K562 (cell line): ENCODE measurements around the gene CDCA7L. TPM values are rescaled to one million over a fixed set of nuclear protein-coding genes. Genes with fewer than 3 reads are reported as not detected.

Experiments
- ATAC-seq: fragments of 200-7000 bp; cut with Tn5 transposase; 3 replicates; pipeline ENCODE4 v1.9.1; 2020; ENCODE audit warnings: moderate library complexity
- BruUV-seq: library from RNA; stranded (reverse); fragments of 400-500 nt; replicated peaks from 2 replicates; lab custom pipeline; 2021; lab: Mats Ljungman, UMichigan
- CTCF ChIA-PET: fragments of 300-600 bp; formaldehyde crosslinking; extraction: SDS; loops from one replicate; lab custom pipeline; 2021; ENCODE audit warnings: low intra/inter-chr PET ratio; lab: Yijun Ruan, JAX
- POLR2A ChIA-PET: fragments of 300-600, 350-650 bp; sonication (Branson Sonifier 250); formaldehyde crosslinking; extraction: SDS; loops from one replicate; lab custom pipeline; 2021; ENCODE audit warnings: antibody characterized with exemption, inconsistent platforms; lab: Yijun Ruan, JAX
- DNase-seq, 4 experiments: peaks; one replicate each; pipeline versions ENCODE4 v3.0.0 to v3.0.0-alpha.2; 2011 to 2018; ENCODE audit warnings: low spot score in 3 of 4, mixed read lengths in 3 of 4; ENCODE audit errors: extremely low read depth in 1 of 4
- FAIRE-seq: peaks from 2 replicates; lab custom pipeline; 2011; peaks lifted over from hg19 to GRCh38; lab: Jason Lieb, UNC
- H2AFZ ChIP-seq: 2 replicates; pipeline ENCODE4 v1.6.0; 2011; ENCODE audit warnings: low read depth, low read length, control low read depth, inconsistent platforms
- H3K27ac ChIP-seq: fragments of 200-600 bp; 3 replicates; pipeline ENCODE4 v1.8.0; 2011; ENCODE audit warnings: low read depth, mild to moderate bottlenecking, control low read depth, inconsistent platforms, low read length, moderate library complexity, mixed read lengths; ENCODE audit errors: extremely low read depth
- H3K27me3 ChIP-seq, 2 experiments: fragments of 300-600 bp in 1 of 2; 2 replicates in 1 of 2; 3 replicates in 1 of 2; pipeline versions ENCODE4 v1.6.0 to v1.8.0; 2011; ENCODE audit warnings: inconsistent platforms in 2 of 2, low read length in 2 of 2, mild to moderate bottlenecking in 1 of 2, mixed read lengths in 1 of 2, moderate library complexity in 1 of 2; ENCODE audit not compliant: control insufficient read depth in 2 of 2, insufficient read depth in 2 of 2
- H3K36me3 ChIP-seq: fragments of 300-600 bp; 3 replicates; pipeline ENCODE4 v1.8.0; 2011; ENCODE audit warnings: mild to moderate bottlenecking, low read length, inconsistent platforms; ENCODE audit not compliant: control insufficient read depth, insufficient read depth
- H3K4me1 ChIP-seq, 2 experiments: fragments of 200-600 bp in 1 of 2; replicated peaks in 1 of 2; 2 replicates in 1 of 2; 3 replicates in 1 of 2; pipeline versions ENCODE4 v1.5.1 to v1.8.0; 2011; ENCODE audit warnings: inconsistent platforms in 2 of 2, low read length in 2 of 2, mild to moderate bottlenecking in 1 of 2, mixed read lengths in 1 of 2, moderate library complexity in 1 of 2; ENCODE audit not compliant: control insufficient read depth in 2 of 2, insufficient read depth in 2 of 2
- H3K4me2 ChIP-seq: 2 replicates; pipeline ENCODE4 v1.6.1; 2011; ENCODE audit warnings: low read length, control low read depth, inconsistent platforms, mixed read lengths; ENCODE audit not compliant: insufficient read depth
- H3K4me3 ChIP-seq: fragments of 200-600 bp; sonication (generic), shearing (Covaris generic); 2 replicates; pipeline ENCODE4 v1.5.1; 2016; ENCODE audit warnings: control low read depth, inconsistent platforms
- H3K79me2 ChIP-seq: fragments of 200-600 bp; 3 replicates; pipeline ENCODE4 v1.8.0; 2011; ENCODE audit warnings: low read length, inconsistent platforms; ENCODE audit not compliant: control insufficient read depth, insufficient read depth
- H3K9ac ChIP-seq, 2 experiments: 2 replicates each; pipeline versions ENCODE4 v1.6.0 to v1.6.1; 2011; ENCODE audit warnings: low read depth in 2 of 2, low read length in 2 of 2, control low read depth in 1 of 2, inconsistent platforms in 1 of 2, mild to moderate bottlenecking in 1 of 2, mixed read lengths in 1 of 2; ENCODE audit not compliant: insufficient read depth in 1 of 2
- H3K9me1 ChIP-seq: one replicate; pipeline ENCODE4 v1.6.0; 2011; ENCODE audit warnings: inconsistent platforms, mild to moderate bottlenecking, low read length, moderate library complexity; ENCODE audit not compliant: control insufficient read depth, insufficient read depth
- H3K9me3 ChIP-seq: replicated peaks from 2 replicates; pipeline ENCODE4 v1.5.1; 2011; ENCODE audit warnings: low read depth, low read length, inconsistent platforms; ENCODE audit not compliant: control insufficient read depth, insufficient read depth
- H4K20me1 ChIP-seq: replicated peaks from 2 replicates; pipeline ENCODE4 v1.6.1; 2011; ENCODE audit warnings: low read length, inconsistent platforms, mixed read lengths; ENCODE audit not compliant: control insufficient read depth, insufficient read depth
- CTCFL ChIP-seq: IDR thresholded peaks from 2 replicates; pipeline ENCODE4 v1.6.1; 2011; ENCODE audit warnings: borderline replicate concordance, low read depth, mild to moderate bottlenecking, moderate library complexity, low read length; ENCODE audit not compliant: insufficient read depth, poor library complexity, severe bottlenecking
- E2F5 ChIP-seq: sonication (generic); formaldehyde crosslinking; IDR thresholded peaks from 2 replicates; pipeline ENCODE4 v1.8.0; 2022; ENCODE audit warnings: mild to moderate bottlenecking, missing genetic modification reagents
- HNRNPLL ChIP-seq: fragments of 200-400 bp; formaldehyde crosslinking; IDR thresholded peaks from 2 replicates; pipeline ENCODE4 v1.6.1; 2017; ENCODE audit warnings: low read length, low read depth, mild to moderate bottlenecking; ENCODE audit not compliant: poor library complexity, severe bottlenecking
- IRF9 ChIP-seq: fragments of 450-650 bp; IDR thresholded peaks from 2 replicates; pipeline ENCODE4 v1.6.1; 2016; ENCODE audit warnings: missing biosample characterization, missing genetic modification characterization
- L3MBTL2 ChIP-seq: fragments of 450-650 bp; IDR thresholded peaks from 2 replicates; pipeline ENCODE4 v1.6.1; 2016; ENCODE audit warnings: mild to moderate bottlenecking, moderate library complexity
- MAFG ChIP-seq: fragments of 450-650 bp; conservative IDR thresholded peaks from 2 replicates; pipeline ENCODE4 v1.6.1; 2016; ENCODE audit warnings: missing genetic modification characterization, missing compliant biosample characterization
- NKRF ChIP-seq: fragments of 450-650 bp; IDR thresholded peaks from 2 replicates; pipeline ENCODE4 v1.6.1; 2016; ENCODE audit warnings: borderline replicate concordance
- POLR3A ChIP-seq: IDR thresholded peaks from 2 replicates; pipeline ENCODE4 v1.6.1; 2011; ENCODE audit warnings: borderline replicate concordance, mild to moderate bottlenecking, moderate library complexity; ENCODE audit not compliant: insufficient read length, insufficient read depth; ENCODE audit errors: extremely low read depth
- PRPF4 ChIP-seq: fragments of 200-400 bp; formaldehyde crosslinking; IDR thresholded peaks from one replicate; pipeline ENCODE4 v1.6.1; 2017; ENCODE audit warnings: low read length, low read depth, mild to moderate bottlenecking; ENCODE audit not compliant: insufficient read depth, poor library complexity, severe bottlenecking
- RFX7 ChIP-seq: fragments of 250-450 bp; sonication (Bioruptor Pico); IDR thresholded peaks from 2 replicates; pipeline ENCODE4 v1.5.1; 2021; ENCODE audit warnings: mild to moderate bottlenecking
- SMC3 ChIP-seq: conservative IDR thresholded peaks from 2 replicates; pipeline ENCODE4 v1.6.1; 2011; ENCODE audit warnings: low read depth, low read length, improper control_type of control experiment; ENCODE audit not compliant: insufficient read depth
- STAG1 ChIP-seq: sonication (generic); formaldehyde crosslinking; IDR thresholded peaks from 2 replicates; pipeline ENCODE4 v1.5.0; 2020; ENCODE audit warnings: missing genetic modification reagents, borderline replicate concordance
- ZBTB1 ChIP-seq: sonication (generic); formaldehyde crosslinking; IDR thresholded peaks from 2 replicates; pipeline ENCODE4 v1.8.1; 2023; ENCODE audit warnings: missing genetic modification reagents, low read depth, mild to moderate bottlenecking, borderline replicate concordance
- WGBS: fragments of 100-300 bp; shearing (Covaris generic); methylation state at CpG from one replicate; pipeline ENCODE4 v1.1.6; 2016; ENCODE audit warnings: low coverage, mixed read lengths; ENCODE audit not compliant: insufficient coverage; ENCODE audit errors: missing lambda C conversion rate; 5-methylcytosine and 5-hydroxymethylcytosine counted together
- in situ Hi-C: fragments of 300-500 bp; cut with MboI; formaldehyde crosslinking; loops from 4 replicates; pipeline ENCODE4 v1.15.0; 2018; ENCODE audit warnings: inconsistent platforms, mixed read lengths
- intact Hi-C: fragments of 100-400 bp; cut with micrococcal nuclease; formaldehyde crosslinking; loops from 2 replicates; pipeline ENCODE4 v1.14.2; 2022
- polyA plus RNA-seq, 8 experiments: library from polyadenylated mRNA; depleted of rRNA in 4 of 8; stranded (reverse) in 5 of 8; unstranded in 3 of 8; fragments of >200 nt; fragmentation: Nextera tagmentation in 2 of 8; fragmentation: Illumina TruSeq in 1 of 8; extraction: Ambion mirVana in 2 of 8; extraction: Trizol in 1 of 8; gene quantifications; 2 replicates each; pipeline versions ENCODE4 v1.2.1 to v1.2.3, GENCODE V29; 2011 to 2014; ENCODE audit warnings: inconsistent platforms in 1 of 8, missing spikeins in 1 of 8
- total RNA-seq, 7 experiments: library from RNA; depleted of rRNA in 6 of 7; stranded (reverse); fragments of >200 nt in 6 of 7; fragmentation: Illumina TruSeq in 2 of 7; extraction: Trizol in 2 of 7; gene quantifications; 2 replicates each; pipeline versions ENCODE4 v1.2.1 to v1.2.3, GENCODE V29; 2011 to 2021; ENCODE audit warnings: low replicate concordance in 1 of 7

CDCA7L gene
- total and polyA plus RNA-seq, 9 of the 15 experiments (the other 6 are each of a cell fraction or from before 2014, with no cell fraction given), result 1.9 to 32.4 (median 3.1) TPM

- H3K27me3 ChIP-seq, result peaks cover 2 to 9% of the 10 kb centered on the region in 2 experiments; a peak in 2 of 5 replicates
- H3K79me2 ChIP-seq, result no peaks in the 10 kb centered on the region
- H3K4me1 ChIP-seq, result no peaks in the 10 kb centered on the region
- no peak overlapping the region for H2AFZ ChIP-seq
- no peak overlapping the region for H3K27ac ChIP-seq
- ChIA-PET POLR2A (no interaction called here), CTCF (no interaction called here)
- intact Hi-C loops, result no loop called here
- FAIRE-seq (no peak), ATAC-seq (no peak), DNase-seq (no peak)
- H3K4me3 ChIP-seq, result no peak overlapping the region
- WGBS, result 4% methylated on average over 8 of the region's 8 CpGs
- no peak overlapping the region for H3K4me2 ChIP-seq
- no peaks in the 10 kb centered on the region for H3K9me1 ChIP-seq
- no peaks in the 10 kb centered on the region for H3K36me3 ChIP-seq
- no peaks in the 10 kb centered on the region for H3K9me3 ChIP-seq
- no peak overlapping the region for H3K9ac ChIP-seq
- BruUV-seq, result no TSS peak
- in situ Hi-C loops, result no loop called here
- H4K20me1 ChIP-seq, result no peaks in the 10 kb centered on the region
- TF ChIP-seq NKRF (no peak), IRF9 (tag) (no peak), SMC3 (no peak), POLR3A (no peak), RFX7 (CRISPR knock-in tag) (no peak), HNRNPLL (no peak), ZBTB1 (CRISPR knock-in tag) (no peak), STAG1 (no peak), MAFG (tag) (no peak), E2F5 (CRISPR knock-in tag) (no peak), CTCFL (no peak), PRPF4 (no peak), L3MBTL2 (no peak)
These were observed 32.5 kb downstream of the CDCA7L start for GRCh38 chr7:21912931-21913780.
